Erythroblast (primary cell): ENCODE results near the gene VSIR.

Experiments used
- DNase-seq, 2 experiments: peaks; one replicate each; lab custom pipeline; 2025; lab: John Stamatoyannopoulos, UW
- GATA1 ChIP-seq: IDR thresholded peaks from 2 replicates; pipeline ENCODE4 v1.6.1; 2011; ENCODE audit warnings: low read depth, mild to moderate bottlenecking, control low read depth, low read length, moderate library complexity
- POLR2A ChIP-seq: IDR thresholded peaks from 2 replicates; pipeline ENCODE4 v1.6.1; 2011; ENCODE audit warnings: mild to moderate bottlenecking, low read length

VSIR gene

DNA sequence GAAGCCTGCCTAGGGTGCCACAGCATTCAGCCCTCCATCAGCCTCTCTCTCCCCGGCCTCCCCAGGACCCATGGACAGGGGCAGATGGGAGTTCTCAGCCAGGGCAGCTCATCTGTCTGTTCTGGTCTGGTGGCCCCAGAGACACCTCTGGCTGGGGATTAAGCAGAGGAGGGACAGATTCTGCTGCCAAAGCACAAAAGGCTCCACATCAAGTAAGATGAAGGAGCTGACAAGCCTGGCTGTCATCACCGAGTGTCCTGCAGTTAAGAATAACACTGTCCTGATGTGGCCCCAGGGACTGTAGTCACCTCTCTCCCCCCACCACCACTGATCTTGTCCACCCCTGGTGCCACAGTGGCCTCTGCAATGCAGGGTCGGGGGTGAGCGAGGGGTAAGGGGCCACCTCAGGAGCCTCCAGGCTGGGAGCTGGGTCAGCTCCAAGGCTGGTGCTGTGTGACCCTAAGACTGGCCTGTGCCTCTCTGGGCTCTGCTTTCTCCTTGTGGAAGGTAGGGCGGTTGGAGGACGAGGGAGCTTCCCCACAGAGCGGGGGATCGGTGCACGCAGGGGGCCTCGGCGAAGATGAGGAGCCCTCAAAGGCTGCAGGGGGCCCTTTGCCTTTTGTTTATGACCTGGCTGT lies 72.5 kb downstream of the VSIR start:
- TF ChIP-seq POLR2A (no peak), GATA1 (no peak)
- DNase-seq, result no peak

DNA sequence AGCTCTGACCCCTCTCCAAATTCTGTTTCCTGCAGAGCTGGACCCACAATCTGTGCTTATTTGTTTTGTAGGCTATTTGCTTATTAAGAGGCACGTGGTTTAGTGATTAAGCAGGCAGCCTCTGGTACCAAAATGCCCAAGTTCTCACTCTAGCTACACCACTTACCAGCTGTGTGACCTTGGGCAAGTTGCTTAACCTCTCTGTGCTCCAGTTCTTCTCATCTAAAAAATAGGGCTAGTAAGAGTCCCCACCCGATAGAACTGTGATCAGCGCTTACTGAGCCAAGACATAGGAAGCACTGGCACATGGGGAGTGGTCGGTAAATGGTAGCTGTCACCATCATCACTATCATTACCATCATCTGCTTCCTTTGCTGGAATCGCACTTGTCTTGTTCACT lies 74.6 kb downstream of the VSIR start:
- no peak for DNase-seq
- no peak for TF ChIP-seq GATA1
- TF ChIP-seq POLR2A, result no peak

DNA sequence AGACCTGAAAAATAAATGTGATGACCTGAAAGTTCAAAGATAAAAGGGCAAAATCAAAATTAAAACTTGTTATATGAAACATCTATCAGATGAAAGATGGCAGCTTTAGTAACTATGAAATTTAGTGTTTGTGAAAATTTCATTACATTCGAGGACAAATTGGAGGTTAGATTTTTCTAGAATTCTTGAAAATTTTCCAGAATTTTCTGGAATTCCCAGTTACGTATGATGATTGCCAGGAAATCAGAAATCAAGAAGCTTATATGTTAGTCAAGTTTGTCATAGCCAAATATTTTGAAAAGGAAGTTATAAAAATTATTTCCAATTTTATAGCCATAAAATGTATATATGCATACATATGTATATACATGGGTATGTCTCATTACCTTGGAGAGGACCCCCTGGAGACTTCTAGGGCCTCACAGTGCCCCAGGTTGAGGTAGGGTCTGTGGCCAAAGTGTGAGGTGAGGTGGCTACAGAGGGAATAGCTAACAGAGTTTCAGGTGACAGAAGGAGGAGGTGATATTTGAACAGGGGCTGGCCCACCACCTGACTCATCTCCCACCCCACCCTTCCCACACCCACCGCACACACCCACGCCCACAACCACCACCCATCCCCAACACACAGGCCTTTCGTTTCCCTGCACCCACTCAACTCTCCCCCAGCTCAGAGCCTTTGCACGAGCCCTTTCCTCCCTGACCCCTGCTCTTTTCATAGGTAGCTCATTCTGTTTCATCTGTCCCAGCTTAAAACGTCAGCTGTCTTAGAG lies 75.2 kb downstream of the VSIR start:
- TF ChIP-seq POLR2A (no peak), GATA1 (no peak)
- DNase-seq, result peak; percentile 17 to 29
